Frontal cortex (tissue), 4 donors: ENCODE measurements around the gene MEI1. TPM values are rescaled to one million over a fixed set of nuclear protein-coding genes. Genes with fewer than 3 reads are reported as not detected.

ENCODE experiments used
- DNase-seq, 2 donors: peaks; one replicate each; pipeline ENCODE4 v3.0.0; 2012; ENCODE audit warnings: low spot score in 2 of 2
- FAIRE-seq: peaks from 2 replicates; lab custom pipeline; 2012; peaks lifted over from hg19 to GRCh38; lab: Jason Lieb, UNC
- total RNA-seq: library from RNA; depleted of rRNA; stranded (reverse); fragments of >200 nt; gene quantifications from one replicate; pipeline ENCODE4 v1.2.3, GENCODE V29; 2014
- donor health status: control.
- donor health status: control.
- donor health status: control.

The MEI1 gene
- total RNA-seq, 1 donor from 2014 or later: 0.41 TPM

DNA sequence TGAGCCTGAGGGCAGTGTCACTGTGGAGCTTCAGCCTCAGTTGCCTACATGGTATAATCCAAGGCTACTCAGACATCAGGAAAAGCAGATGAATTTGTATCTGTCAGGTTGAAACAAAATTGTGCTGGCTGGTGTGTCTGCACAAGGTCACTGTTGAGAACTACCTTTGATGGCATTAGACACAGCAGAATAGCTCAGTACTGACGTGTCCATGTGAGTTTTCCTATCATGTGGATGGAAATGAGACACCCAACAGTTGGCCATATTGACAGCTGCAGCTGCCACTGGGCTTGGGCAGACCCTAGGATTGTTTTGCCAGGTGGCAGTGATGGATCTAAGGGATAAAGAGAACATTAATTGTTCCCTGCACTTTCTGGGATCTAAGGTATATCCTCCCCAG, 116.9 kb downstream of the MEI1 start:
- DNase-seq (no peak), FAIRE-seq (no peak)

- DNase-seq (no peak), FAIRE-seq (no peak)
These were observed 117.6 kb downstream of the MEI1 start for GRCh38 chr22:41816871-41817270.

GRCh38 chr22:41818011-41818410, 118.7 kb downstream of the MEI1 start:
- no peak for FAIRE-seq
- DNase-seq: no peak

GRCh38 chr22:41818596-41818995, 119.3 kb downstream of the MEI1 start:
- no peak for FAIRE-seq
- no peak for DNase-seq

GRCh38 chr22:41819257-41819656, 120.0 kb downstream of the MEI1 start:
- FAIRE-seq (no peak), DNase-seq (no peak)

DNA sequence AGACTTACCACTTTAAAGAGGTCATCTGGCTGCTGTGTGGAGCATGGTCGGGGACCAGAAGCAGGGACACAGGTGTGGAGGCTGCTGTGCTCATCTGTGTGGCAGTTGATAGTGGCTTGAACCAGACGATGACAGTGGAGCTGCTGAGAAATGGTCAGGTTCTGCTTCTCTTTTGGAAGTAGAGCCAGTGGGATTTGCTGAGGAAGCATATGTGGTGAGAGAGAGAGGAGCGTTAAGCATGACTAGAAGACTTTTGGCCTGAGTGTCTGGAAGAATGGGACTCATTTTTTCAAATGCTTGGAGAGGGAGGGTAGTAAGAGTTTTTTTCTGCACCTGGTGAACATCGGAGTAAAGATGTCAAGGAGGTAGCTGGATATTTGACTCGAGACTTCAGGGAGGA, 121.1 kb downstream of the MEI1 start:
- FAIRE-seq (no peak), DNase-seq (no peak)

DNA sequence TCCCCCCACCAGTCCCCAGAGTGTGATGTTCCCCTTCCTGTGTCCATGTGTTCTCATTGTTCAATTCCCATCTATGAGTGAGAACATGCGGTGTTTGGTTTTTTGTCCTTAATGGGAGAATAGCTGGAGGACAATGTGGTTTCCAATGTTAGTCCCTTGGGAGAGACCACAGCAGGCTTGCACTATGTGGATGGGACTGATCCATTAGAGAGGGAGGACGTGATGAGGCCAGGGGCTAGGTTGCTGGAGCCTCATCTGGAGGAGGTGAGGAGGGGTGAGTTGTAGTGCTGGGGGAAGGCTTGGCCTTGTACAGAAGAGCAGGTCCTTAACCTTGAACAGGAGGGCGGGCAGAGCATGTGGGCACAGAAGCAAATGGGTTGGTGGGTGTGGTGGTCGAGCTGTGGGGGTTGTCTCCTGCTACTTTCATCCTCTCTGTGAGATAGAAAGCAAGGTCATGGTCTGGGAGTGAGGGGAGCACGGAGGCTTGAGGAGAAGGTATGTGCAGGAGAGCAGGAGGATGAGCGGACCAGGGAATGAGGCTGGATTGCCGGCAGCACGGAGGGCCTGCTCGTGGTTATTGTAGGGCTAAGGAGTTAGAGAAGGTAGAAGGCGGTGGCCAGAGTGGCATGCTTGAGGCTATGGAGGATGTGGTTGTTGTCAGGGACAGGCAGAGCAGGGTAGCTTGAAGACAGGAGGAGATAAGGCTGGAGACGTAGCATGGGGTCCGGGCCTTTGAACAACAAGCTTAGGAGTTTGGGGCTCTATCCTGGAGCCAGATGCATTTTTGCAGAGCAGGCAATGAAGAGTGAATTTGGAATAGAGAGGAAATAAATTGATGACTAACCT, 122.4 kb downstream of the MEI1 start:
- no peak for FAIRE-seq

DNA sequence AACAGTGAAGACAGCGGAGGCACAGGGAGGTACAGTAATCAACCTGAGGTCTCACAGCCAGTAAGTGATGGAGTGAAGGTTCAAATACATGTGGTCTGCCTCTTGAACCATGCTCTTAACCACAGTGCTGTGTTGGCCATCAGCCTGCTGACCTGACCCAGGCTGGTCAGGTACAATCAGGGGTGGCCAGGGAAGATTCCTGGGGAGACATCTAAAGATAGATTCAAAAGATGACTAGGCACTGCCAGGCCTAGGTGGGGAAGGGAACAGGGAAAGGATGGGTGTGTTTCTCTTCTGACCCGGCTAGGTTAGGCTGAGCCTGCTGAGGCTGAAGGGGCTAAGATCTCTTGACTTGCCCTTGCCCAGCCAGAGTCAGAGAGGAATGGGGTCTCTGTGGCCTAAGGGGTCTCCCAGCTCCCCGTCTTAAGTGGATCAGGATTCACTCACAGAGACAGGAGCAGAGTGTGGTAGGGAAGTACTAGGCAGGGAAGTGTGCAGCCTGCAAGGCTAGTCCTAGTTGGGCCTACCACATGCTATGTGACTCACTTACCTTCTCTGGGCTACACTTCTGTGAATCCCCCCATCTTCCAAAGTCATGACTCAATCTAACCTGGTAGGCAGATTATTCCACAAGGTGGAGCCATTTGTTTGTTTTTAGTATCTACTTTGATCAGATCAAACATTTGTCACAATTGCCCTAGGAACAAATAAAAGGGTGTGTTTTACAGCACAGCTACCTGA, 123.2 kb downstream of the MEI1 start:
- peak in 1 of 2 donors; percentile 49 for DNase-seq
- FAIRE-seq: no peak

More for the DNA sequence above, 122.4 kb downstream of the MEI1 start:
- no peak for DNase-seq

GRCh38 chr22:41823797-41824196, 124.5 kb downstream of the MEI1 start:
- DNase-seq: no peak
- no peak for FAIRE-seq

DNA sequence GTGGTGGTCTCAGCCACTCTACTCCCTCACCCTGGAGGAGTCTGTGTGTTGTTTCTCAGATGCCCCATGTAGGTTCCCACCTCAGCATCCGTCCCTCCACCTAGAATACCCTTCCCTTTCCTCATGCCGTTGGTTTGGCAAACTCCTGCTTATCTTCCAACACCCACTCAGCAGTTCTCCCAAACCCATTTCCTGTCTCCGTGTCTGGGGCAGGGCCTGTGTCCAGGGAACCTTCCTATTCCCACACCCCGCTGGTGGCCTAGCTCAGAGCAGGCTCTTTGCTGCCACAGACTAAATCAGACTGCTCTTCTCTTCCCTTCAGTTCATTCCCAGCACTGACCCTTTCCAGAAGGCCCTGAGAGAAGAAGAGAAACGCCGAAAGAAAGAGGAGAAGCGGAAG, 126.1 kb downstream of the MEI1 start:
- no peak for FAIRE-seq
- no peak for DNase-seq

GRCh38 chr22:41826021-41826420, 126.7 kb downstream of the MEI1 start:
- FAIRE-seq (no peak), DNase-seq (no peak)

DNA sequence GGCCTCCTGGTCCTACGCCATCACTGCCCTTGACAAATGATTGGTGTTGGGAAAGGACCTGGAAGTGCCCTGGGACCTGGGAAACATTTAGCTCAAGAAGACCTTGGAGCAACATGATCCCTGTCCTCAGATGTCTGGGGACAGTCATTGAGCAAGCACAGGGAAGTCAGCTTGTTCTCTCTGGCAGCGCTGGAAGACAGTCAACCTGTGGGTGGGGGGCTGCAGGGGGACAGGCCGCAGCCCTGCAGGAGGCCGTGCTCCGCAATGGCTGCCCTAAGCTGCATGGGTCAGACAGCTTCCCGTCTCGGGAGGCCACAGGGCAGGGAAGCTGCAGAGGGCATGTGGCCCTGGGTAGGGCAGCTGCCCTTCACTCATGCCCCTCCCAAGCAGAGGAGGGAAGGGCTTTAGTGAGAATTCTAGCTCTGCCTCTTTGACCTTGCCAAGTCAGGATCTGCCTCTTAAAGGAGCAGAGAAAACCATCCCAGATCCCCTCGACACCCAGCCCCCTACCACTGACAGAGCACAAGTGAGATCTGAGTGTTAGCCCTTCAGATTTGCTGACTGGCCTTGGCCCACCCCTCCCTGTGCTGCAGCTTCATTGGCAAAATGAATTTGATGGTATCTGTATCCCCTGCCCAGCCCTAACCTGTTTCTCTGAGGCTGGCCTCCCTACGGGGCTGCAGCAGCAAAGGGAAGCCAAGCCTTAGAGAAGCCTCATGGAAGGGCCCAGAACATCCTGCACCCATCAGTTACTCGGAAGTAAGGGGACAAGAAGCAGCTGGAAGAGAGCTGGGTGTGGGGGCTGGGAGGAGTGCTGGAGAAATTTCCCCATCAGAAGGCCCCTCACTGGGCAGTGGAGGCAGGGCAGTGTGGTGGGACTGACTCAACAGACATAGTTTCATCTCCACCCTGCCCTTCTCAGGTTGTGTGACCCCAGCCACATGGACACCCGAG, 127.4 kb downstream of the MEI1 start:
- DNase-seq (no peak), FAIRE-seq (no peak)

- FAIRE-seq: no peak
- DNase-seq: no peak
These were observed 128.4 kb downstream of the MEI1 start for GRCh38 chr22:41827671-41828070.

DNA sequence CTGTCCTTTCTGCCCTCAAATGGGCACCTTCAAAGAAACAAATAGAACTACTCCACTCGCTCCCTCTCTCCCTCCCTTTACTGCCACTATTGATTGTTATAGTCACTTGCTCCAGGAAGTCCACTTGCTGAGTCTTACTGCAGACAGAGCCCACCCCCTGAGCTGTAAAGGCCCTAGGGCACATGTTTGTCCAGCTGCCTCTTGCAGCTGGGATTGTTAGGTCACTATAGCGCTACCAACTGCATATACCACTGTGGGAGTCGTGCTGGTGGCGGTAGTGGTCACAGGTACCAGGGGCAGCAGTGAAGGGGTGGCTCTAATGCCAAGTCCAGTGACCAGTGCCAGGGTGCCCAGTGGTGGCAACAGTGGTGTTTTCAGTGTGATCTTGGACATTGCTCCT, 129.2 kb downstream of the MEI1 start:
- no peak for FAIRE-seq
- DNase-seq: no peak

GRCh38 chr22:41830174-41830573, 130.9 kb downstream of the MEI1 start:
- FAIRE-seq (no peak), DNase-seq (no peak)

- no peak for FAIRE-seq
- DNase-seq: no peak
These were observed 132.1 kb downstream of the MEI1 start for GRCh38 chr22:41831383-41831782.

GRCh38 chr22:41831828-41832552, 132.7 kb downstream of the MEI1 start:
- no peak for FAIRE-seq
- no peak for DNase-seq

DNA sequence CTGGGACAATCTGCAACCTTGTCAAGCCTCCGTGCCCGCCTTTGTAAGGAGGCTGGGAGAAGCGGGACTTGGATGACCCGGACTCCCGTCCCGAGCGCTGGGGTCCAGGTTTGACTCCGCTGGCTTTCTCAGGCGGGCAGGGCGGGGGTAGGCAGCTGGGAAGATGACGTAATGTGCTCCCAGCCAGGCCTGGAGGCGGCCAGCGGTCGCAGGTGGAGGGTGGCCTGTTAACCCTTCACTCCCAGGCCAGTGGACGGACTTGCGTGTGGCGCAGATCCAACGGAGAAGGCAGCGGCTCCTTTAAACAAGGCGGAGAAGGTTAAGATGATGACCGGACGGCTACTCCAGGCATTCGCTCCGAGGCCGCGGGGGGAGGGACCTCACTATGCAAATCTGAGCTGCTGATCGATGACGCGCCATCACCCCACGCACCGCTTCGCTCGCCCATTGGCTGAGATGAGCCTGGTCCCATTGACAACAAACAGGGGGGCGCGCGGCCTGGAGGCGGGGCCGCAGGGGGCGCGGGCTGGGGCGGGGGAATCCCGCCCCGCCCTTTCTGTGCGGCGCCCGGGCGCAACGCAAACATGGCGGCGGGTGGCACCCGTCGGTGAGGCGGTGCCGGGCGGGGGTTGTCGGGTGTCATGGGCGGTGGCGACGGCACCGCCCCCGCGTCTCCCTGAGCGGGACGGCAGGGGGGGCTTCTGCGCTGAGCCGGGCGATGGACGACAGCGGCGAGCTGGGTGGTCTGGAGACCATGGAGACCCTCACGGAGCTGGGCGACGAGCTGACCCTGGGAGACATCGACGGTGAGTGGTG, 133.5 kb downstream of the MEI1 start, which contains the start of gene SREBF2:
TSS of gene SREBF2 (plus strand) at position 553 of the 816 bp plus-strand sequence. CDS start at position 719, 166 bp downstream.
- FAIRE-seq (no peak), DNase-seq (peak; percentile 95 to 97)
